ENCODE data around the gene TMEM37. TPM values are rescaled to one million over a fixed set of nuclear protein-coding genes. Genes with fewer than 3 reads are reported as not detected.

TMEM37 gene
- total RNA-seq, 1 experiment from 2014 or later: 4.2 TPM

DNA sequence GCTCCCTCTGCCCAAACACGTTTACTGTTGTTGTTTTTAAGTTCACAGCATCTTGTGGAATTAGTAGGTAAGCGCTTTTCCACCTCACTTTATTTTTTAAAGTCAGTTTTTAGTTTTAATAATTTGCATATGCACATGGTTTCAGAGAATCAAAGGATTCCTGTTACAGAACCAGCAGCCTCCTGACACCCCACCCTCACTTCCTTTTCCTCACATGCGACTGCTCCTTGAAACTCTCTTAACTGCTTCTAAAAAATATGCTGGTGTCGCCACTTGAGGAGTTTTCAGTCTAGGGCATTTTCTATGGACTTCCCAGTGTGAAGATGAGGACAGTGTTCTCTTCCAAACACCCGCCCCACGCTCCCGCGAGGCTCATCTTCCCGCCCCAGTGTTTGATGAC lies 14.4 kb downstream of the TMEM37 start:
- no peak for TF ChIP-seq CTCF (conservative IDR thresholded peaks at IDR 0.05)
- Histone ChIP-seq H2BK20ac (ENCODE audit: low read depth, low read length, poor library complexity, severe bottlenecking) (no peak overlapping the region), H3K14ac (ENCODE audit: insufficient read depth, low read length) (no peak overlapping the region), H2BK120ac (ENCODE audit: low read depth, low read length, poor library complexity, severe bottlenecking) (no peak overlapping the region), H3K79me2 (ENCODE audit: insufficient read depth, low read length) (no peaks in the 10 kb centered on the region), H3K9me3 (ENCODE audit: control insufficient read depth, low read depth, low read length) (no peaks in the 10 kb centered on the region), H2BK15ac (ENCODE audit: low read depth, low read length) (no peak overlapping the region), H3K27me3 (ENCODE audit: insufficient read depth, low read length) (no peaks in the 10 kb centered on the region; the same call in 1 of the 2 replicates), H2BK12ac (ENCODE audit: insufficient read length, low read depth, low read length) (no peak overlapping the region), H4K5ac (ENCODE audit: insufficient read length, low read depth, low read length) (no peak overlapping the region), H3K56ac (ENCODE audit: insufficient read length, low read depth, low read length) (no peak overlapping the region), H4K8ac (replicated peaks; ENCODE audit: insufficient read length, low read depth, low read length) (no peak overlapping the region), H2BK5ac (ENCODE audit: insufficient read length, low read length) (no peak overlapping the region), H3K4me2 (ENCODE audit: insufficient read depth, insufficient read length, low read length) (no peak overlapping the region), H4K20me1 (ENCODE audit: control insufficient read depth, insufficient read depth, insufficient read length) (no peaks in the 10 kb centered on the region), H3K23me2 (ENCODE audit: insufficient read length, low read depth, low read length, poor library complexity, severe bottlenecking) (no peaks in the 10 kb centered on the region), H2AFZ (ENCODE audit: low read length) (no peak overlapping the region), H2AK5ac (ENCODE audit: insufficient read length, low read length) (no peak overlapping the region), H3T11ph (ENCODE audit: low read length) (no peak overlapping the region), H4K91ac (ENCODE audit: insufficient read length, low read depth, low read length) (no peak overlapping the region), H3K23ac (ENCODE audit: insufficient read length, low read depth, low read length) (no peak overlapping the region), H3K4ac (ENCODE audit: low read depth, low read length) (no peak overlapping the region), H3K9ac (ENCODE audit: extremely low read depth, insufficient read length, low read length) (no peak overlapping the region), H3K18ac (ENCODE audit: insufficient read length, low read depth, low read length) (no peak overlapping the region), H3K27ac (ENCODE audit: insufficient read length, low read depth, low read length) (no peak overlapping the region), H3K79me1 (ENCODE audit: insufficient read depth, low read depth, low read length, poor library complexity, severe bottlenecking) (no peaks in the 10 kb centered on the region), H3K4me1 (ENCODE audit: insufficient read depth, low read length) (no peaks in the 10 kb centered on the region; the same call in 1 of the 2 replicates)
- H3K4me3 Mint-ChIP-seq: no peak overlapping the region
- H3K27me3 Mint-ChIP-seq (ENCODE audit: low read depth): peaks cover 11% of the 10 kb centered on the region
- DNase-seq: no peak
- peaks cover 16 to 30% of the 10 kb centered on the region in 2 experiments for H3K4me1 Mint-ChIP-seq
- no CpG with 5 or more reads among the region's 9 CpGs for WGBS (ENCODE audit: extremely low coverage, insufficient read length, low lambda C conversion rate)
- H3K9me3 Mint-ChIP-seq: no peaks in the 10 kb centered on the region
- H3K36me3 Mint-ChIP-seq (ENCODE audit: insufficient read depth in 1 of 3, low read depth in 3 of 3): no peaks in the 10 kb centered on the region
- H3K27ac Mint-ChIP-seq: no peak overlapping the region
